ENCODE measurements around the gene STRN3.
"Not testable (repeated sequence)": the region's sequence is repeated elsewhere in the genome, so short reads cannot be mapped to it uniquely, and the experiment has no call there.

The STRN3 gene

DNA sequence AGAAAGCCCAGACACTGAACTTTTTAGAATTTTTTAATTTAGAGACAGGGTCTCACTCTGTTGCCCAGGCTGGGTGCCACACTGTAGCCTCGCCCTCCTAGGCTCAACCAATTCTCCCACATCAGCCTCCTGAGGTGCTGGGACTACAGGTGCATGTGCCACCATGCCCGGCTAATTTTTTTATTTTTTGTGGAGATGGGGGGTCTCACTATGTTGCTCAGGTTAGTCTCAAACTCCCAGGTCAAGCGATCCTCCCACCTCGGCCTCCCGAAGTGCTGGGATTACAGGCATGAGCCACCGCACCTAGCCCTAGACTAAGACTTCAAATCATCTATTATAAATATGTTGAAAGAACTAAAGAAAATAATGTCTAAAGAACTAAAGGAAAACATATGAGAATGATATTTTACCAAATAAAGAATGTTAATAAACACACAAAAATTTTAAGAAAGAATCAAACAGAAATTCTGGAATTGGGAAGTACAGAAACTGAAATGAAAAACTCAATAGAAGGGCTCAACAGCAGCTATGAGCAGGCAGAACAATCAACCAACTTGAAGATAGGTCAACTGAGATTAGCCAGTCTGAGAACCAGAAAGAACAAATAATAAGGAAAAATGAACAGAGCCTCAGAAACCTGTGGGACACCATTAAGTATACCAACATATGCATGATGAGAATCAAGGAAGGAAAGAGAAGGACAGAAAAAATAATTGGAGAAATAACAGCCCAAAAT is 27.0 kb downstream of the STRN3 start:
- DNase-seq = no peak

DNA sequence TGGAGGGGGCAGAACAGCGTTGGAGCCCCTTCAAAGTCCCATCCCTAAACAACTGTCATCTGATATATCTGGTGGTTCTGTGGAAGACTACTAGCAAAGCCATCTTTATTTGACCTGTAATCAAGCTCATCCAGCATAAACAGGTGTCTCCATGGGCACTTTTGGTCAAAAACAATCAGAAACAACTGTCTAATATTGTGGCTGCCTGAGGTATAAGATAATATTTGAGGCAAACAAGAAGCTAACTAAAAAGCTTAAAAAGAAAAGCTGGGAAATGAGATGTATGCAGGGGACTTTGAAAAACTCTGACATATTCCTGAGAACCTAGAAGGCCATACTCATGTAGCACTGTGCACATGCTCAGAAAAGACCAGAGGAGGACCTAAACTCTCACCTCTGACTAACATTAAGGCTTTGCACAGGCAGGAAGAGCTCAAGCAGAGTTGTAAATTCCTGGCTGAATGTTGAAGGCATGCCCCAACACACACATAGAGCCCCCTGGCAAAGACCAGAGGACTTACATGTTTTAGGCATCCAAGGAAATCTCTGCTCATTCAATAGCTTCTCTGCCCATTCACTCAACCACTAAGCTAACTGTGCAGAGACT is 28.0 kb downstream of the STRN3 start:
- DNase-seq = no peak

DNA sequence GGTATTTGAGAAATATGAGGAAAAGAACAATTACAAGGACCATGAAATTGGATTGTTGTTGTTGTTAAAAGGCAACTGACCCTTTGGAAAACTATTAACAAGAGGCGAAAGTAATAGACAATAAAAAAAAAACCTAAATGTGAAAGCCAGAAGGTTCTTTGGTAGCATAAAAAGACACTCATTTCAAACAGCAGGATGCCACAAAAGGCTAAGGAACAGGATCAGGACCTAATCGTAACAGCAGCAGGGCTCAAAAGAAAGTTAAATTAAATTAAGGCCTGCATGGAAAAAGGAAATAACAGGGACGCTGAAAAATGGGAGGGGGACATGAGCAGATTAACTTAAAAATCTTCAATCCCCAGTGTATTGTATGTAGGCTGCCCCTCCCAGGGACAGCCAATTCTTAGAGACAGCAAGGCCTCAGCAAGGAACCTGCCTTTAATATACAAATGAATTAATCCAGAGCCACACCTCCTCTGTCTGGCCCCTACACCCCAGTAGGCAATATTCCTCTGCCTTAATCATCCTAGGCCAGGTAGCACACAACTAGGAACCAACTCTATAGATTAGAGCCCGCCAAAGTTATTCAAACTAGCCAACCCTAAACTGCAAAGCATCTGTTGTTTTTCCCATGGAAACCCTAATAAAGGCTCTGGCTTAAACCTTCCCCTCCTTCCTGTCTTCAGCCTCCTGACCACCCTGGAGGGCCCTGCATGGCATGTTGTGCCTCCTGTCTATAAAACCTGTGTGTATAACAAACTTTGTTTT is 29.1 kb downstream of the STRN3 start:
- DNase-seq = no peak

DNA sequence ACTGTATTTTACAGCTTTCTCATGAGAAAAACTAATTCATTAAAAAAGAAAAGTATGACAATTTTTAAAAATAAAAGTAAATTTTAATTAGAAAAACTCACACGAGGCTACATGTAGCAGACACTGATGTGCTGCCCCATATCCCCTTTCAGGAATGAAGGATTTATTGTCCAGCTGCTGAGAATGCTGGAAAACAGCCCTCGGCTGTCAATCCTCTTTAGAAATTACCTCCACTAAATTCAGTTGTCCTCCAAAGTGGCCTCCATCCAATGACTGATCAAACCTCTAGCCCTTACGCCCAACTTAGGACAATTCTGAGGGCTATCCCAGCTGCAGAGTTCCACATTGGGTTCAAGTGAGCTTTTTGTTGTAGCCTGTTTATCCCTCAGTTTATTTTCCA is 30.5 kb downstream of the STRN3 start:
- DNase-seq = no peak

DNA sequence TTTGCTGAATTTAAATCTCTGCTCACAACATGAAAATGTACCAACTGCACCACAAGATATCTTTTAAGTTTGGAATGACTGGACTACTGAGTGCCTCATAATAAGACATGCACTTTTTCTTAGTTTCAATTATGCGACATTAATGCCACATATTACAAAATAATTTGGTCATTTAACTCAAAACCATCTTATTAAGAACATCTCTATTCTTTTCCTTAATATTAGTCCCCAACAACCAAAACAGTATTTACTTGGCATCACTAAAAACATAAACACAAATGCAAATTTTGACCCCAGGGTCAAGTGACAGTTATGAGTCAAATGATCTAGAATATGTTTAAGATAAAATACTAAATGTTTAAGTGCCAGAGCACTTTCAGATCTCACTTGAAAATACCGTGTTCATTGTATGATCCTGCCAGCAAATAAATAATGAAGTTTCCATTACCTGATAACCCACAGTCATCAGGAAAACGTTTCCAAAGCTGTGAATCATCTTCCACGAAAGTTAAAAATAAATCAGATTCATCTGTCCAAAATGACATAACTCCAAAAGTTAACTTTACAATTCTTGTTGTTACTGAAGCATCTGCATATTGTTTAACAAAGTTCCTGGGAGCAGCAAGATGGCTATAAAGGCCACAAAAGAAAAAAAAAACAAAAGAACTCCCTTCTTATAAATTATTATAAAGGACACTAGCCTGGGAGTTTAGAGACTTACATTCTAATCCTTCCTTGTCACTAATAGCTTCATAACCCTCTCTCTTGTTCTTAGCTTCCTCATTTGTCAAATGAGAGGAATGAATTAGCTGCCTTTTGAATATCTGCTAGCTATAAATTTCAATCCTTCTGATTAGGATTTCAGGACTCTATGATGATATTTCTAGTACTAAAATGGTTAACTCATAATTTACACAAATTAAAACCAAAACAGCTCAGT is 31.2 kb downstream of the STRN3 start:
- no peak for DNase-seq

DNA sequence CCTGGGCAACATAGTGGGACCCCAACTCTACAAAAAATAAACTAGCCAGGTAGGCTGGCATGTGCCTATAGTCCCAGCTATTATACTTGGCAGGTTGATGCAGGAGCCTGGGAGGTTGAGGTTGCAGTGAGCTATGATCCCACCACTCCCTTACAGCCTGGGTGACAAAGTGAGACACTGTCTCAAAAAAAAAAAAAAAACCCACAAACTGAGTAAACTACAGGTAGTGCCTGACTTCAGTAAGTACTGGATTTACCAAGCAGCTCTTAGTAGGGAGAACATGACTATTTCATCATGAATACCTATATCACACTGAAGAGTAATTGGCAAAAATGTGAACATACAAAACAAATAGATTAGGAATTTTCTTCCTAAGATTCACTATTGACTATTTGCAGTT is 33.1 kb downstream of the STRN3 start:
- DNase-seq = no peak

DNA sequence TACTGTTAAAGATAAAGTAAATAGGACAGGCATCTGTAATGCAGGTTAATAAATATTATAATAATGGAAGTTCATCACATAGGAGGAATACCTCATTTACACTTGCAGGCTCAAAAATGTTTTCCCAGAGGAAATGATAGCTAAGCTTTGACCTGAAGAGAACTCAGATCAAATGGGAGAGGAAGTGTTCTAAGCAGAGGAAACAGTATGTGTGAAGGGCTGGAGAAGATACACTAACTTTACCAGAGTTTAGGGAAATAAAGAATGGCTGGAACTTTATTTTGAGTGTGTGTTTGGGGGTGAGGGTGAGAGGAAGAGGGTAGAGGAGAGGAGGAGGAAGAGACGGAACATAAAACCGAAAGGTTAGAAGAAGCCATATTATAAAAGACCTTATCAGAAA is 34.8 kb downstream of the STRN3 start:
- DNase-seq = no peak

DNA sequence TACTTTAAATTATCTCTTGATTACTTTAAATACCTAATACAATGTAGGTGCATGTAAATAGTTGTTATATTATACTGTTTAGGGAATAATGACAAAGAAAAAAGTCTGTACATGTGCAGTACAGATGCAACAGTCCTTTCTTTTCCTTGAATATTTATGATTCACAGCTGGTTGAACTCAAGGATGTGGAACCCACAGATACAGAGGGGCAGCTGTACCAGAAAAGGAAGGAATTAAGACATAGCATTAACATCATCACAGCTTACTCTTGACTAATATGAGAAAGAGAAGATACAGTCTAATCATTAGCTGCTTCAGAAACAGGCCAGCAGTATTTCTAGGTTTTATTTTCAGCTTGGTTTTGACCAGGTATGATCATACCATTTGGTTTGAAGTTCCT is 35.4 kb downstream of the STRN3 start:
- DNase-seq = no peak

DNA sequence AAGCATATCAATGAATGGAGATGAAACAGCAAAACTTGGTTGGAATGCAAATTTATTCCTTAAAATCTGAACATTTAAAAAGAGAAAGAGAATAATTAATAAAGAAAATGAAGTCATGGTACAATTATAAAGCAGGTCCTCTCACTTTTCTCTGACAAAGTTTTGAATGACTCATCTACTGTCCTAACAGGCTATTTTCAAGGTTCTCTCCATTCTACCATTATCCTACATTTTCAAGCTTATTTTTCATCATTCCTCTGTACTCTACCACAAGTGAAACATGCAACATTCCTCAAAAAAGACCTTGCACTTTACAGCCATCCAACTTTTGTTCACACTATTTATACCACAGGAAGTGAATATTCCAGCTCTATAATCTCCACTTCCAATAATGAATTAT is 37.7 kb downstream of the STRN3 start:
- DNase-seq = no peak

DNA sequence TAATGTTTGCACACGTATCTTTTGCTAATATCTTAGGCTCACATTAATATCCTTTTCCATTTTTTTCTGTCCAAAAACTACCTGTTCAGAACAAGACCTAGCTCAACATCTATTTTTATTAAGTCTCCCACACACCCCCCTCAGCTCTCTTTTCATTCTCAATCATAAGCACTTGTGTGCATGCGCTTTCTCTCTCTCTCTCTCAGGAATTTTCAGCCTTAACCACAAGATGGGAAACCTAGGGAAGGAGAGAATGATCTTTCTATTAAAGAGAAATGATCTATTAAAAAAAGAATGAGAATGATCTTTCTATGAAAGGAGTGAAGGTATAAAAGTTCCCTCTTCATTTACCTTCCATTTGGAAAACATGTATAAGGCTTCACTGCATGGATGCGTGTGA is 40.4 kb downstream of the STRN3 start:
- DNase-seq = no peak

DNA sequence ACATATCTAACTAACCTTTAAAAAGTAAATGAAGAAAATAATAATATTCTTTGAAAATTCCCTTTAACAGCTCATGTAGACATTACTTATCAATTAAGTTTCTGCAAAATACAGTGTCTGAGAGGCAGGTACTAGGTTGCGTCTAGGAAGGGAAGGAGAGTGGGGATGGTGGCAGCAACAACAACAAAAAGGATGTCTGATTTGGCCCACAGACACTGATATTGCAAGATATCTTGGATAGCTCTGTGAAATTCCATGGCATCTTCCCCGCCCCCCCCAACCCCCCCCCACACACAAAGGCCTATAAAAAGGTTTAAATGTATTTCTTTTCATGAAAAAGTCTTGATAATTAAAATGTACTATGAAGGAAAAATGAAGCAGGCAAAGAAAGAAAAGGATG is 42.3 kb downstream of the STRN3 start:
- DNase-seq = no peak

DNA sequence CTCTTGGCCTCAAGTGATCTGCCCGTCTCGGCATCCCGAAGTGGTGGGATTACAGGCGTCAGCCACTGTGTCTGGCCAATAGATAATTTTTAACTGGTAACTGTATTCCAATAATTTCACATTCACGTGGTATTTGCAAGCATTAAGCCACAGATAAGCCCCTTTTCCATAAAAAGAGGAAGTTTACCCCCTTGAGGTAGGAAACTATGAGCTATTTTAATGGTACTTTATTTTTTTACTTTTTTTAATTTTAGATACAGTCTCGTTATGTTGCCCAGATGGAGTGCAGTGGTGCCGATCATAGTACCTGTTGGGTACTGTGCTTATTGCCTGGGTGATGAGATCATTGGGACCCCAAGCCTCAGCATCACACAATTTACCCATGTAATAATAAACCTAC is 43.6 kb downstream of the STRN3 start:
- no peak for DNase-seq

DNA sequence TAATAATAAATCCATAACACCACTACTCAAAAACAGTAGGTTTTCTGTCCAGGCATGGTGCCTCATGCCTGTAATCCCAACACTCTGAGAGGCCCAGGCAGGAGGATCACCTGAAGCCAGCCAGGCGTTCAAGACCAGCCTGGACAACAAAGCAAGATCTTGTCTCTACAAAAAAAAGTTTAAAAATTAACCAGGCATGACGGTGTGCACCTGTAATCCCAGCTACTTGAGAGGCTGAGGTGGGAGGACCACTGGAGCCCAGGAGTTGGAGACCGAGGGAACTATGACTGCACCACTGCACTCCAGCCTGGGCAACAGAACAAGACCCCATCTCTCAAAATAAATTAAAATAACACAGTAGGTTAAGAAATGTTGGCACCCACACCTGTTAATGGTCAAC is 45.2 kb downstream of the STRN3 start:
- DNase-seq = no peak

DNA sequence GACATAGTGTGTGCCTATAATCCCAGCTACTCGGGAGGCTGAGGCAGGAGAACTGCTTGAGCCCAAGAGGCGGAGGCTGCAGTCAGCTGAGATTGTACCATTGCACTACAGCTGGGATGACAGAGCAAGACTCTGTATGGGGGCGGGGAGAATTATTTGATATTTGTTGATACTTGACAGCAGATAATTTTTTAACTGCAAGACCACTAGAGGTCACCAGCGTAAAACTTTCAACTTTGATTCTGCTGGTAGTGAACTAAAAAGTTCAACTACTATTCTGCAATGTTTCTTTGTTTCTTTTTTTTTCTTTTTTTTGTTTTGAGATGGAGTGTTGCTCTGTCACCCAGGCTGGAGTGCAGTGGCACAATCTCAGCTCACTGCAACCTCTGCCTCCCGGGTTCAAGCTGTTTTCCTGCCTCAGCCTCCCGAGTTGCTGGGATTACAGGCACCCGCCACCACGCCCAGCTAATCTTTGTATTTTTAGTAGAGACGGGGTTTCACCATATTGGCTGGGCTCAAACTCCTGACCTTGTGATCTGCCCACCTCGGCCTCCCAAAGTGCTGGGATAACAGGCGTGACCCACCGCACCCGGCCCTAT is 46.0 kb downstream of the STRN3 start:
- DNase-seq = not testable (repeated sequence)

DNA sequence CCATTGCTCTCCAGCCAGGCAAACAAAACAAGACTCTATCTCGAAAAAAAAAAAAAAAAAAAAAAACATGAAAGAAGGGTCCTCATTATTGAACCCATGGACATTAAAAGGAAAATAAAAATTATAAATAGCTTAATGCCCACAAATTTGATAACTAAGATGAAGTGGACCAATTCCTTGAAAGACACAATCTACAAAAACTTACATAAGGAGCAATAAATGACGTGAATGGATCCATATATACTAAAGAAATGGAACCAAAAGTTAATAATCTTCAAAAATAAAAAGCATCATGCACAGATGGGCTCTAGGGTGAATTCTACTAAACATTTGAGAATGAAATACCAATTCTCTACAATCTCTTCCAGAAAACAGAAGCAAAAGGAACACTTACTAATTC is 48.4 kb downstream of the STRN3 start:
- no peak for DNase-seq

DNA sequence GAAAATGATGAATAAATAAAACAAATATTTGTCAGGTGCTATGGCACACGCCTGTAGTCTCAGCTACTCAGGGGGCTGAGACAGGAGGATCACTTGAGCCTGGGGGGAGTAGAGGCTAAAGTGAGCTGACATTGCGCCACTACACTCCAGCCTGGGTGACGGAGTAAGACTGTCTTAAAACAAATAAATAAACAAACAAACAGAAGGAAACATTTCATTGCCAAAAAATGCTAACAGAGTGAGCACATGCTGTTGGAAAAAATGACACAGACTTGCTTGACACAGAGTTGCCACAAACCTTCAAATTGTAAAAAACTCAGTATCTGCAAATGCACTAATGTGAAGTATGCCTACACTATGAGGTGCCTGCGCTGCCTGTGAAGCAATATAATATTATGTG is 51.6 kb downstream of the STRN3 start:
- DNase-seq = no peak

DNA sequence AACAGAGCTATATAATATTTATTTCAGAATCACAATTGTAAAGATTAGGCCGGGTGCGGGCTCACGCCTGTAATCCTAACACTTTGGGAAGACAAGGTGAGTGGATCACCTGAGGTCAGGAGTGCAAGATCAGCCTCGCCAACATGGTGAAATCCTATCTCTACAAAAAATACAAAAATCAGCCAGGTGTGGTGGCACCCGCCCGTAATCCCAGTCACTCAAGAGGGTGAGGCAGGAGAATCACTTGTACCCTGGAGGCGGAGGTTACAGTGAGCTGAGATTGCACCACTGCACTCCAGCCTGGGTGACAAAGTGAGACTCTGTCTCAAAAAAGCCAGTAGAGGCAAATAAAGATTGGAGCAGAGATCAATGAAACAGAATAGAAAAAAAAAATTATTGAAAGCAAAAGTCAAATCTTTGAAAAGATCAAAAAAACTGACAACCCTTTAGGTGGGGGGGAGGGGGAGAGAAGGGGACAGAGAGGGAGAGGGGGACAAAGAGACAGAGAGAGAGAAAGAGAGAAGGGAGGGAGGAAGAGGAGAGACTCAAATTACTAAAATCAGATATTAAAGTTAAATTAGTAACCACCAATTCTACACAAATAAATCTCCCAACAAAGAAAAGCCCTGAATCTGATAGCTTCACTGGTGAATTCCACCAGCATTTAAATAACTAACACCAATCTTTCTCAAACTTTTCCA is 53.1 kb downstream of the STRN3 start:
- no peak for DNase-seq

DNA sequence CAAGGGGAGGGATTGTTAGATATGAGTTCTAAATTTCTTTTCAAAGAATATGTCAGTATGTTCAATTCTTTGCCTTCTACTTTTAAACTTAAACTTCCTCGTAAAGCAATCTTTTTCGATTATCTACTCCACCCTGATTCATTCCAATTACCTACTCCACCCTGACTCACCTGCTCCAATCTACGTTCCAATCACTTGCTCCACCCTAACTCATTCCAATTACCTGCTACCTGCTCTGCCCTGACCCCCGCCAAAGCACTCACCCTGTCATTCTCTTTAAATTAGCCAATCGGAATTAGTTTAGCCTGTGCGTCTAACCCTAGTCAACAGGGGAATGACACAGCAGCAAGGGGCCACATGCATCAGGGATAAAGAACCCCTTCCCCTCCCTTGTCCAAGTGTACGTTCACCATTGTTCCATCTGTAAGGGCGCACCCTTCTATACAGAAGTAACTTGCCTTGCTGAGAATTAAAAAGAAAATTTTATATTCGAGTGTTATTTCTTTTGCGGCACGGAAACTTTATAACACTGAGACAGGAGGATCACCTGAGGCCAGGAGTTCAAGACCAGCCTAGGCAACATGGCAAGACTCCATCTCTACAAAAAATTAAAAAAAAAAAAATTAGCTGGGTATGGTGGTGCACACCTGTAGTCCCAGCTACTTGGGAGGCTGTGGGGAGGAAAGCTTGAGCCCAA is 54.0 kb downstream of the STRN3 start:
- DNase-seq = not testable (repeated sequence)

DNA sequence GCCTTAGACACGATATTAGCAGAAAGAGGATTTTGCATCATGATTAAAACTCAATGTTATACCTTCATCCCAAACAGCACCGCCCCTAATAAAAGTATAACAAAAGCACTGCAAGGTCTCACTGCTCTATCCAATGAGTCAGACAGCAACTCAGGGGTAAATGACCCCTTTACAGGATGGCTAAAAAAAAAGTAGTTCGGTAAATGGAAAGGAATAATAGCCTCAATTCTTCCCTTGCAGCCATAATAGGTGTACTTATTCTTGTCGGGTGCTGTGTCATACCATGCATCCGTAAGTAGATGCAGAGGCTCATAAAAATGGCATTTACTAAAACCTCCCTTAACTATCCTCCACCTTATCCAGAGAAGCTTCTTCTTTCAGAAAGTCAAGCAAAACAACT is 54.6 kb downstream of the STRN3 start:
- DNase-seq = no peak

DNA sequence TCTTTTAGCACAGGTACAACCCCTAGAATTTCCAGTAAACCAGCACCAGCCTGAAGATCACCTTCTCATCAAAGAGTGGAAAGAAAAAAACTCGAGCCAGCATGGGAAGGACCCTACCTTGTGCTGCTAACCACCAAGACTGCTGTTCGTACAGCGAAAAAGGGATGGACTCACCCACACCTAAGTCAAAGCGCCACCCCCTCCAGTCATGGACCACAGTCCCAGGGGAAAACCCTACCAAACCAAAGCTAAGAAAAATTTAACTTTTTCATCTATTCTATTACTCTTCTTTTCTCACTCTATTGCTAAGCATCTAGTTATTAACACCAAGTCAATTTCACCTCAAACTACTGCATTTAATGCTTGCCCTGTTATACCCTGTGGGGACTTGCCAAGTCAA is 56.4 kb downstream of the STRN3 start:
- DNase-seq = not testable (repeated sequence)

DNA sequence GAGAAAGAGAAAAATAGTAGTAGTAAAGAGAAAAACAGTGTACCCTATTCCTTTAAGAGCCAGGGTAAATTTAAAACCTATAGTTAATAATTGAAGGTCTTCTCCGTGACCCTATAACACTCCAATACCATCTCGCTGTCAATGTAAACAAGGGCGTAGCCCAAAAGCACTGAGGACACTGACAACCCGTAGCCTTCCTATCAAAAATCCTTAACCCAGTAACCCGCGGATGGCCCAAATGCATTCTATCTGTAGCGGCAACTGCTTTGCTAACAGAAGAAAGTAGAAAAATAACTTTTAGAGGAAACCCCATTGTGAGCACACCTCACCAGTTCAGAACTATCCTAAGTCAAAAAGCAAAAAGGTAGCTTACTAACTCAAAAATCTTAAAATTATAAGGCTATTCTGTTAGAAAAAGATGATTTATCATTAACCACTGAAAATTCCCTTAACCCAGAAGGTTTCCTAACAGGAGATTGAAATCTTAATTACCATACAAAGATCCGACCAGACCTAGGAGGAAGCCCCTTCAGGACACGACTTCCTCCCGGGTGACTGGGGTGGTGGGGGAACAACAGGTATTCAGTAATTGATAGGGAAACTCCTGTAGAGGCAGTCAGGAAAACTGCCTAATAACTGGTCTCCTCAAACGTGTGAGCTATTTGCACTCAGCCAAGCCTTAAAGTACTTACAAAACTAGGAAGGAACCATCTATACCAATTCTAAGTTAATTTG is 58.6 kb downstream of the STRN3 start:
- DNase-seq = not testable (repeated sequence)
